Epithelial cell of proximal tubule (primary cell): Measurements from ENCODE around the gene PJA2. TPM values are rescaled to one million over a fixed set of nuclear protein-coding genes. Genes with fewer than 3 reads are reported as not detected.

ENCODE experiments used
- DNase-seq: peaks from one replicate; pipeline ENCODE4 v3.0.0-alpha.2; 2011; ENCODE audit warnings: low read depth
- H3K4me3 ChIP-seq: 2 replicates; pipeline ENCODE4 v1.5.1; 2011; ENCODE audit warnings: low read depth, mild to moderate bottlenecking, low read length
- CTCF ChIP-seq: conservative IDR thresholded peaks from 2 replicates; pipeline ENCODE4 v1.5.1; 2012; ENCODE audit warnings: low read depth, mild to moderate bottlenecking, low read length
- total RNA-seq: library from RNA; depleted of rRNA; stranded (reverse); fragments of >200 nt; gene quantifications from 2 replicates; pipeline ENCODE4 v1.2.3, GENCODE V29; 2015

The PJA2 gene
- total RNA-seq, 1 donor from 2014 or later: 42.3 TPM

GRCh38 chr5:109313127-109313526 lies 96.6 kb downstream of the PJA2 start:
- H3K4me3 ChIP-seq: no peak overlapping the region
- DNase-seq: no peak
- TF ChIP-seq CTCF: no peak

DNA sequence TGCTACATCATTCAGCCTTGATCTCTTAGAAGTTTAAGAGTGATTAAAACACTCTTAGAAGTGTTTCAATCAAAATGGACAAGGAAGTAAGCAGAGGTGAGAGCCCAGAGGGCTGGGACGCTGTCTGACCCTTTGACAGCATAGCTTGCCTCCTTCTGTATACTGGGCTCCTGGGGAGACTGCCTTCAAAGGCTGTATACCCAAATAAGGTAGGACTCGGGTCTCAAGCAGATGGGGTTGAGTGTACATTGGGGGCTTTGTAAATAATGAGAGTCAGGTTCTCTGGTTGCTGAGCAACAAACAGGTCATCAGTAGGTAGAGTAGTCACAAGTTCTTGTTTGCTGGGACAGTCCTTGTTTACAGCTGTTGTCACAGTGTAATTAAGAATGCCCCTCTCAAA lies 97.1 kb downstream of the PJA2 start:
- TF ChIP-seq CTCF: no peak
- no peak overlapping the region for H3K4me3 ChIP-seq
- DNase-seq: no peak

DNA sequence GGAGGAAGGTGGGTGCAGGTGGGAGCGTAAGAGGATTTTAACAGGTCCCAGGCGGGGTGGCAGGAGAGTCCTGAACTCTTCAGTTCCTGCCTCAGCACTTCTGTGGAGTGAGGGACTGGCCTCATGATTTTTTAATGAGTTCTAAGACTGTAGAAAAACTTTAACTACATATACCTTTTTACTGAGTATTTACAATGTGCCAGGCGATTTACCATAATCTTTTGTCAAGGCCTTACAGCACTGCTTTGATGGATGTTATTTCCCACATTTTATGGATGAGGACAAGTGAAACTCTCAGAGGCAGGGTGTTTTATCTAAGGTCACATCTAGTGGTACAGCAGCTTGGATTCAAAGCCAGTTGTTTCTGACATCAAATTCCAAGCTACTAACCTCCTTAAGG lies 99.5 kb downstream of the PJA2 start:
- H3K4me3 ChIP-seq: no peak overlapping the region
- no peak for DNase-seq
- no peak for TF ChIP-seq CTCF

GRCh38 chr5:109309326-109310063 lies 100.3 kb downstream of the PJA2 start:
- DNase-seq: no peak
- no peak for TF ChIP-seq CTCF
- no peak overlapping the region for H3K4me3 ChIP-seq

DNA sequence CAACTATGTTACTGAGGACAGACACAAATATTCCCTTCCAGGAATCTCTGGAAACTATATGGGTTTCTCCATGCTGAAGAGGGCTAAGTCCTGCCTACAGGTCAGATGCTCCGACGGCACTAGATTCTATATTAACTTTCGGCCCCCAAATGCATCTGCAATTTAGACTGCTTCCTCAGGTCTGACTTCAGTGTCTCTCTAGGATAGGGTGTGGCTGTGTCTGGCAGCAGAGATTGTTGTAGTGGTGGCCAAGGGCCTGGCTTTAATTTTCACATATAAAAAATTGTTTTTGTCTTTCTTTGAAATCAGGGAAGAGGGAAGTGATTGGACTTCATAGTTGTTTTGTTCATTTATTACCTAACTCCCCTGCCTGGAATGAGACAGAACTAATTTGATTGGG lies 101.8 kb downstream of the PJA2 start:
- H3K4me3 ChIP-seq: no peak overlapping the region
- no peak for DNase-seq
- no peak for TF ChIP-seq CTCF

GRCh38 chr5:109307456-109307855 lies 102.3 kb downstream of the PJA2 start:
- no peak overlapping the region for H3K4me3 ChIP-seq
- TF ChIP-seq CTCF: no peak
- no peak for DNase-seq

GRCh38 chr5:109305352-109305751 lies 104.4 kb downstream of the PJA2 start:
- no peak for DNase-seq
- no peak for TF ChIP-seq CTCF
- no peak overlapping the region for H3K4me3 ChIP-seq
